NCI-H510A treated with DMSO at 0.1 percent for 48 hours (cell line): ENCODE results near the gene PTGR3.

ENCODE experiments used
- DNase-seq: peaks from one replicate; lab custom pipeline; 2025; lab: John Stamatoyannopoulos, UW

The PTGR3 gene

GRCh38 chr18:75235896-75236295 lies 27.0 kb upstream of the PTGR3 start:
- no peak for DNase-seq

- no peak for DNase-seq
Measured at GRCh38 chr18:75234901-75235300, 26.0 kb upstream of the PTGR3 start.

DNA sequence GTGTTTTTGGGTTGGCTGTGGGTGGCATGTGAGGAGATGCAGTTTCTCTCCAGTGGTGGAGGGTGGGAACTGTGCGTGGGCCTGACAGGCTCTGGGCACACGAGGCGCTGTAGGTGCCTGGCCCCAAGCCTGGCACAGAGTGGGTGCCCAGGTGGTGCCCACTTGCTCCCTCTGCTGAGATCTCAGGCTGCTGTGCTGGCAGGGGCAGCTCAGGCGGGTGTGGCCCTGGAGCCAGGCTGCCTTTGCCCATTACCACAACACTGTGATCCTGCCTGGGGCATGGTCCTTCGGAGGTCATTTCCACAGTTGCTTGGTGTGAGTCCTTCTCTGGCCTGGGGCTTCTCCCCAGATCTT lies 22.1 kb upstream of the PTGR3 start:
- no peak for DNase-seq

- no peak for DNase-seq
Measured at GRCh38 chr18:75230163-75231052, 21.5 kb upstream of the PTGR3 start.

GRCh38 chr18:75229437-75229836 lies 20.5 kb upstream of the PTGR3 start:
- DNase-seq: no peak

GRCh38 chr18:75228967-75229366 lies 20.0 kb upstream of the PTGR3 start:
- DNase-seq: no peak

- no peak for DNase-seq
Measured at GRCh38 chr18:75227535-75228296, 18.8 kb upstream of the PTGR3 start.

DNA sequence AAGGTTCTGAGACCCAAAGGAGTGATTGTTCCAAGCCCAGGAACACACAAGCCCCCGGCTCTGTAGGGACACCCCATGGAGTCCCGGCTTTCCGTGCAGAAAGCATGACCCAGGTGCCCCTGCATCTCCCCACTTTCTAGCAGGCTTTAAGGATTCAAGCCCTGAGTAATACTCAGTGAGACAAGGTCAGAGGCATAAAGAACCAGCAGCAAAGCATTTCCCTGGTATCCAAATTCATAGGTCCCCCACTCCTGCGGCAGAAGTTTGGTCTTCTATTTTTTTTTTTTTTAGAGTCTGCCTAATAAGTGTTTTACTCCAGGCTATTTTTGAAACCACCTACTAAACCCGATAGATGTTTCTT lies 18.0 kb upstream of the PTGR3 start:
- no peak for DNase-seq

GRCh38 chr18:75226286-75226955 lies 17.5 kb upstream of the PTGR3 start:
- DNase-seq: no peak

- DNase-seq: peak; percentile 68
Measured at GRCh38 chr18:75223687-75224347, 14.9 kb upstream of the PTGR3 start.

DNA sequence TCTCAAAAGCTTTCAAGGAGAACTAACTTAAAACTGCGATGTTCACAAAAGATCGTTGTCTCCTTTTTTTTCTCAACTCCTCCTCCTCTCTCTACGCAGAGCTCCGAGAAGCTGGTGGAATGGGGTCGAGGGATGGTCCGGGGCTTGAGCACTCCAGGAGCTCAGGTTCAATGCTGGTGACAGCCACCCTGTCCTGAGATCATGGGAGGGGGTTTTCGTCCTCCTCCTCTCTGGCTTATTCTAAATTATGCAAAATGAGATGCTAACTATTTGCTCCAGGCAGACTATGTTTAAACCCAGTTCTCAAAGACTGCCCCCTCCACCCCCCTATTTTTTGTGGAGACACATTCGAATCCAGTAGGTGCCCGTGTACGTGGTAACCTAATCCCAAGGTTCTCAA lies 13.5 kb upstream of the PTGR3 start:
- no peak for DNase-seq

DNA sequence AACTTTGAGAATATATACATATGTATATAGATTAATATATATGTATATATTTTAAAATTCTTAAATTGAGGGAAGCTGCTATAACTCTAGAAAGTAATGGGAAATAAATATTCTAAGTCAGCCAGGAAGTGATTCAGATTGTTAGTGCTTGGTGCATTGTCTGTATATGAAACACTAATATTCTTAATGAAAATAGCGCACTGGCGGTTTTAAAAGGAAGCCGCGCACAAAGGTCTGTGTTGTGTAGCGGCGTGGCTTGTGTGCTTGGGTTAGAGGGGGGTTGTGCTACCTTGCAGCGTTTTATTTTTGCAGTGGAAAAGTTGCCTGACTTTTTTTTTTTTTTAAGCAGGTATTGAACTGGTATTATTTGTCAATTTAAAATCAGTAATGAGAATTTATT lies 13.0 kb upstream of the PTGR3 start:
- DNase-seq: no peak

DNA sequence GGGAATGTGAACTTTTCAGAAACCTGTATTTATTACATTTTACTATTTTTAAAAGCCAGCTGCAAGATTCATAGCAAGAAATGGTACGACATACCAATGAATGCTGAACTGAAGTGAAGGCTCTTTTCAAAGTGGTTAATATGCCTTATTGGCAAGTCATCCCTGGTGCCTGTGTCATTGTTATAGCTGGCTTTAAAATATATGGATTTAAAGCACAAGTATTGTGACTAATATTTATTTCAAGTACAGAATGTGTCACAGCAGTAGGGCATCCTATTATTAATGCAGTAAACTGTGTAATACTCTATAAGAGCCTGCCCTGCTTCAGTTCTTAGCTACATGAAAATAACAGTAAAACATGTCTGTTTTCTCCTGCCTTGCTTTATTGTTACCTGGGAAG lies 12.5 kb upstream of the PTGR3 start:
- DNase-seq: no peak

- no peak for DNase-seq
Measured at GRCh38 chr18:75220551-75221355, 11.8 kb upstream of the PTGR3 start.

DNA sequence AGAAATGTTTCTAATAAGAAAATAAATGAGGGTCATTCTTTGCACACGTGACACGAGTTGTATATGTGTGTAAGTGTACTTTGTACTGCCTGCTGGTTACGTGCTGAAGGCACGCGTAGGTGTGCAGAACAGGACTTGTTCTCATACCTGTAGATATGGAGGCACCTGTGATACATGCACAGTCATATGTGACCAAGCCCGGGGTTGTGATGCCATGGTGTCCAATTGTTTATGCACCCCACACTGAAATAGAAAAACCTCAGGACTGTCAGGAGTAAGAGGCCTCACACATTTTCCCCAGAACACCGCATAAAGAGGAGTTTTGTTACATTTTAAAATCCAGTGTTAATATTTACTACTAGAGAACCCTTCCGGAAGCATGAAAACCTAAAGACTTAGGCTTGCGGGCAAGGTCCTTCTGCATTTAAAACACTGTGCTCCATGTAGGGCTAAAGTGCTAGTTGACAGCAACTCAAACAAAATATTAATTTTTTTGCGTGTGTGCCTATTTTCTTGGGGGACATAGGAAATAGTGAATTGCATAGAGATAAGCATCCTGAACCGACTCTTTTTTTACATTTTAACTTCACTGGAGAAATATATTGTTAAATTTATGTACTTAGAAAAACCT lies 10.9 kb upstream of the PTGR3 start:
- DNase-seq: no peak

DNA sequence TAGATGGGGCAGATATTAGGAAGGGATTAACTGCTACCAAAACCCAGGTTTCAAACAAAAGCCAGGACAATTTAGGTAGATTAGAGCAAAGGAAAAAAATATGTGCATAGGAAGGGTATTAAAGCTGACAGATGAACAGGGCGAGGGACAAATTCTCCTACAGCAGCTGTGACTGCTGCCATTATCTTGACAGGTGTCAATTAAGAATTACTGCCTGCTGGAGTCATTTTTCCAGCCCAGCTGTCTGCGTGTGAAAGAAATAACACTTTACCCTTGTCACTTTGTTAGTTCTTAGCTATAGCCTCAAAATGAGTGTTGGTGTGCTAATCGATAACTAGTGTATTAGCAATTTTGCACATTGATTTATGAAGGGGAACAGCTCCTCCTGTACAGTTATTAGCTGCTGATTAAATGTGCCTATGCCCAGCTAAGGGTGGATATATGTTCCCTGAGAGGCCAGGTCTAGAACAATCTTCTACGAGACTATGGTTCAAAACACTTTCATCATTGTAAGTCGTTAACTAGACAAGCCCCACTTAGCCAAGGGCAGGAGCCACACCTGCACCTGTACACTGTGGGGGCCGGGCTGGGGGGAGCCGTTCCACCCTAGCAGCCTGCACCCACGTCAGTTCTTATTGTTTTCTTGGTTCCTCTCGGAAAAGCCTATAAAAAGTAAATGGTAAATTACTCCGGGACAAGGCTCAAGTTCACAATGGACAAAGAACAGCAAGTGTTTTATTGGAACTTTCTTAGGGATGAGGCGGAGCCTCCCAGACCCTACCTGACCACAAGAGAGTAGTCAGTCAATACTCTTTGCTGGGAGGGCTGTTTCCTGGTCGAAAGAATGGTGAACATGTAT lies 9.4 kb upstream of the PTGR3 start:
- DNase-seq: peak; percentile 51

DNA sequence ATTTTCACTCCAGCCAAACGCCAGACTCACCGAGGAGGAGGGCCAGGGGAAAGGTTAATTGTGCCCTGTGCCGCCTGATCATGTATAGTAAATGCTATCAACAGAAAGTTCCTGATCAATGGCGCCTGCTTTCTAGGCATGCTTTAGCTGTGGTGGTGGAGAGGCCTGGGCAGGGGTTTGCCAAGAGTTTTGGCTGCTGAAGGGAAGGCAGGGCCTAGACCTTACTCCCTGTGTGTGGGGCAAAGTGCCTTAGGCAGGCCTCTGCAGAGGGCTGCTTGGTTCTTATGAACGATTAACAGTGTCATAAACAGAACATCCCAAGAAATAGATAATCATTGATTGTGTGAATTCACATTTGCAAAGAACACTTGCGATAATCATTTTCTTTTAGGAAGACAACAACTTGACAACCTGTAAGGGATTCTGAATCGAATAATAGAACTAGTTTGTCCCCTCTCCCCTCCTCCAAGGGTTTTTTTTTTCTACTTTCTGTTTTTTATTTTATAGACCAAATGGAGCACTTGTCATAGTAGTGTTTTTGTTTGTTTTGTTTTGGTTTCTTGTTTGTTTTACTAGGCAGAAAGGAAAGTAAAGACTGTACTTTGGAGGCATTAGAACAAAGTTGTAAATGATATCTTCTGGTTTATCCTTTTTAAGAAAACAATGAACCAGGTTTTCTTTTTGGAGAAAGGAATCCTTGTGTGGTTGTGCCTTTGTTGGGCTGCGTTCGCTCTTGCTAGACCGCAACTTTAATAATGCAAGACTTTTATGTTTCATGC lies 8.2 kb upstream of the PTGR3 start:
- no peak for DNase-seq

DNA sequence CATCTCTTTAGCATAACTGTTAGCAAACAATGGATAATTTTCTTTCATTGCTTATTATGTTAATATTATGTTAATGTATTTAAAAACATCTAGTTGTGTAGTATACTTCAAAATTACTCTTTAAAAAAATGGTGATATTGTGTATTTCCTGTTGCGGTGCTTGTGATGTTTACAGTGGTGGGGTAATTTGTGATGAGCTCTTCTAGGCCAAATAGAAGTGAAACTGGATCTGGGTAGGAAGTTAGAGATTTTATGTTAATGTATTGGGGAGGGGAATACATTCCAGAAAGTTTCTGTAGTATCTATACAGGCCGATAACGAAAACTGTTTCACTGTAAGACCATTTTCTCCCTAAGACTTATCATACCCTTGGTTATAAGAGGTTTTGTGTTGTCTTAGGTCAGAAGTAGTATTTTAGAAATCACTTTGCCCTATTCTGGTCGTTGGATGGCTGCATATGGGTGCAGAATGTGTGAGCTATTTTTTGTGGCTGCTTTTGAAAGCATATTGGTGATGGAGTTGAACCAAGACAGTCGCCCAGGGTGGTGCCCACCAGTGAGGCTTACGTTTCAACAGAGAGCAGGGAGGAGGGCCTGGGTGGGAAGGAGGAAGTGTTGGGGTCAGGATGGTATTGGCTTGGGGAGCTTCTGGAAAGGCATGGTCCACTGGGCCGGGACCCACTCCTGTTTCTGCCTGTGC lies 7.4 kb upstream of the PTGR3 start:
- no peak for DNase-seq

DNA sequence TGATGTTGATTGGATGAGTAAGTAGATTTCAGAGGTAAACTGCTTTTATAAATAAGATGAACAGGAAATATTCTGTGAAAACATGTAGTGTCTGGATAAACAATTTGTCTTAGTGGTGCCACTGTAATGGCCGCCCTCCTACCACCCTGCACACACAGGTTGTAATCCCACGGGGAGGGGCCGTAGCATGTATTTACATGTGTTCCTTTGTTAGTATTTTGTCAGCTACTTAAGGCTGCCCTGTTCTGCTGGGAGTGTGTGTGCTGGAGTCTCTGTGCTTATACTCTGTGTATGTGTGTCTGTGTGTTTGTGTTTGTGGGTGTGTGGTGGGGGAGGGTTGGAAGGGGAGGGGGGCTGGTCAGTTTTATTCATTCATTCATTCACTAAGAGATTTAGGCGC lies 6.7 kb upstream of the PTGR3 start:
- DNase-seq: no peak
